Neural cell (in vitro differentiated cells): ENCODE data around the gene C1QB. TPM values are rescaled to one million over a fixed set of nuclear protein-coding genes. Genes with fewer than 3 reads are reported as not detected.

Experiments
- H2AFZ ChIP-seq: fragments of 200-600, 300-800 bp; sonication (generic), shearing (Covaris generic); 2 replicates; pipeline ENCODE4 v1.6.0; 2014; ENCODE audit warnings: low read depth, mild to moderate bottlenecking, antibody characterized with exemption, low read length, moderate library complexity
- H3F3A ChIP-seq: fragments of 200-600 bp; shearing (Covaris generic); 2 replicates; pipeline ENCODE4 v1.6.1; 2016; ENCODE audit warnings: mild to moderate bottlenecking, moderate library complexity, mixed read lengths, antibody characterized with exemption, low read length; ENCODE audit not compliant: insufficient read depth, poor library complexity, severe bottlenecking
- H3K27ac ChIP-seq: fragments of 200-600, 300-800 bp; sonication (generic), shearing (Covaris generic); 2 replicates; pipeline ENCODE4 v1.5.1; 2014; ENCODE audit warnings: mild to moderate bottlenecking, low read length, moderate library complexity
- H3K27me3 ChIP-seq: fragments of 300-800, 200-600 bp; sonication (generic), shearing (Covaris generic); 2 replicates; pipeline ENCODE4 v1.6.0; 2014; ENCODE audit warnings: mild to moderate bottlenecking, low read depth, low read length, moderate library complexity; ENCODE audit not compliant: insufficient read depth
- H3K36me3 ChIP-seq: fragments of 300-800, 200-600 bp; sonication (generic), shearing (Covaris generic); 2 replicates; pipeline ENCODE4 v1.5.1; 2014; ENCODE audit warnings: mild to moderate bottlenecking, antibody characterized with exemption, low read length, moderate library complexity; ENCODE audit not compliant: insufficient read depth
- H3K4me2 ChIP-seq: fragments of 300-800, 200-600 bp; sonication (generic), shearing (Covaris generic); 2 replicates; pipeline ENCODE4 v1.6.0; 2014; ENCODE audit warnings: mild to moderate bottlenecking, low read length
- H3K4me3 ChIP-seq: fragments of 300-800, 200-600 bp; sonication (generic), shearing (Covaris generic); 2 replicates; pipeline ENCODE4 v1.5.1; 2014; ENCODE audit warnings: mild to moderate bottlenecking, low read length, moderate library complexity
- H3K79me2 ChIP-seq: fragments of 200-600 bp; shearing (Covaris generic); replicated peaks from 2 replicates; pipeline ENCODE4 v1.6.0; 2014; ENCODE audit warnings: mild to moderate bottlenecking, low read length, moderate library complexity; ENCODE audit not compliant: insufficient read depth
- H3K9ac ChIP-seq: fragments of 300-800, 200-600 bp; sonication (generic), shearing (Covaris generic); 2 replicates; pipeline ENCODE4 v1.6.1; 2016; ENCODE audit warnings: mild to moderate bottlenecking, low read length, mixed read lengths
- H3K9me2 ChIP-seq: fragments of 200-600 bp; shearing (Covaris generic); 2 replicates; pipeline ENCODE4 v1.6.1; 2016; ENCODE audit warnings: mild to moderate bottlenecking, low read length, mixed read lengths; ENCODE audit not compliant: insufficient read depth
- H3K9me3 ChIP-seq: fragments of 200-600, 300-800 bp; sonication (generic), shearing (Covaris generic); 2 replicates; pipeline ENCODE4 v1.6.1; 2016; ENCODE audit warnings: mild to moderate bottlenecking, mixed run types, low read length, moderate library complexity, mixed read lengths
- H4K20me1 ChIP-seq: fragments of 200-600 bp; shearing (Covaris generic); 2 replicates; pipeline ENCODE4 v1.6.1; 2016; ENCODE audit warnings: mild to moderate bottlenecking, mixed run types; ENCODE audit not compliant: insufficient read depth
- CTCF ChIP-seq: fragments of 450-650 bp; IDR thresholded peaks from 2 replicates; pipeline ENCODE4 v1.5.1; 2014; ENCODE audit warnings: antibody characterized with exemption, mild to moderate bottlenecking, moderate library complexity; ENCODE audit not compliant: poor library complexity, severe bottlenecking
- EP300 ChIP-seq: fragments of 450-650 bp; conservative IDR thresholded peaks from 2 replicates; pipeline ENCODE4 v1.6.1; 2014; ENCODE audit warnings: antibody characterized with exemption, mild to moderate bottlenecking, moderate library complexity; ENCODE audit not compliant: poor library complexity, severe bottlenecking
- EZH2 ChIP-seq: fragments of 200-600, 300-800 bp; shearing (Covaris generic), sonication (generic); IDR thresholded peaks from 2 replicates; pipeline ENCODE4 v1.6.1; 2014; ENCODE audit warnings: antibody characterized with exemption, low read length, borderline replicate concordance, mild to moderate bottlenecking; ENCODE audit not compliant: insufficient read depth, poor library complexity, severe bottlenecking
- POLR2AphosphoS5 ChIP-seq: IDR thresholded peaks from 2 replicates; pipeline ENCODE4 v1.6.1; 2012
- RAD21 ChIP-seq: fragments of 450-650 bp; conservative IDR thresholded peaks from 2 replicates; pipeline ENCODE4 v1.6.1; 2014; ENCODE audit warnings: antibody characterized with exemption, mild to moderate bottlenecking, moderate library complexity
- REST ChIP-seq: IDR thresholded peaks from 2 replicates; pipeline ENCODE4 v1.6.1; 2012; ENCODE audit warnings: borderline replicate concordance
- TAF1 ChIP-seq: IDR thresholded peaks from 2 replicates; pipeline ENCODE4 v1.6.1; 2012; ENCODE audit warnings: low read depth
- polyA plus RNA-seq: library from polyadenylated mRNA; depleted of rRNA; stranded (reverse); fragments of >200 nt; gene quantifications from 2 replicates; pipeline ENCODE4 v1.2.3, GENCODE V29; 2014

C1QB gene
- polyA plus RNA-seq, 1 donor from 2014 or later = not detected

GRCh38 chr1:22608361-22608760, 44.7 kb upstream of the C1QB start:
- peaks cover 62% of the 10 kb centered on the region for H3K27me3 ChIP-seq

GRCh38 chr1:22609291-22609690, 43.7 kb upstream of the C1QB start:
- Histone ChIP-seq H3K4me2 (peak overlapping the region; percentile 35), H3K9ac (no peak overlapping the region), H2AFZ (no peak overlapping the region), H3K27ac (no peak overlapping the region), H3K36me3 (no peaks in the 10 kb centered on the region), H3K27me3 (peaks cover 59% of the 10 kb centered on the region), H3K4me3 (peak overlapping the region; percentile 45), H3K9me2 (no peaks in the 10 kb centered on the region), H3K79me2 (no peaks in the 10 kb centered on the region), H3F3A (no peaks in the 10 kb centered on the region), H4K20me1 (no peaks in the 10 kb centered on the region), H3K9me3 (no peaks in the 10 kb centered on the region)
- peak; percentile 54 for TF ChIP-seq EP300
- TF ChIP-seq POLR2AphosphoS5 = peak; percentile 65
- no peak for TF ChIP-seq REST

More at GRCh38 chr1:22608361-22608760, 44.7 kb upstream of the C1QB start:
- Histone ChIP-seq H2AFZ (no peak overlapping the region), H4K20me1 (no peaks in the 10 kb centered on the region), H3K9me3 (no peaks in the 10 kb centered on the region), H3K4me3 (no peak overlapping the region), H3K9me2 (no peaks in the 10 kb centered on the region), H3K4me2 (no peak overlapping the region), H3K27ac (no peak overlapping the region), H3F3A (no peaks in the 10 kb centered on the region), H3K79me2 (no peaks in the 10 kb centered on the region), H3K36me3 (no peaks in the 10 kb centered on the region), H3K9ac (no peak overlapping the region)
- TF ChIP-seq EP300 = no peak
- no peak for TF ChIP-seq REST
- TF ChIP-seq TAF1 = peak; percentile 5
- no peak for TF ChIP-seq RAD21
- TF ChIP-seq CTCF = no peak
- TF ChIP-seq EZH2 = no peak
- TF ChIP-seq POLR2AphosphoS5 = no peak
